Posterior vena cava (tissue), 2 donors: ENCODE results near the gene MRPL23. TPM values are rescaled to one million over a fixed set of nuclear protein-coding genes. Genes with fewer than 3 reads are reported as not detected.

Experiments used
- DNase-seq: peaks from one replicate; pipeline ENCODE4 v3.0.0-alpha.2; 2020; ENCODE audit warnings: low spot score
- intact Hi-C, 2 donors: fragments of 100-400 bp; cut with DNase I; formaldehyde crosslinking; loops; one replicate each; pipeline versions ENCODE4 v1.14.1 to v1.14.2; 2022 to 2023
- total RNA-seq, 2 donors: library from RNA; stranded (reverse); fragmentation: NEBNext Ultra II Directional; extraction: Animal tissue kit (Norgen Biotek cat#: 25700); gene quantifications; one replicate each; pipeline ENCODE4 v1.2.1, GENCODE V29; 2021
- donor health status: DM: yes; HTN: yes; CAD: no.
- donor health status: DM: yes; HTN: yes; CAD: no.

Gene MRPL23
- total RNA-seq, 2 donors from 2014 or later: 22.7 to 23.8 TPM

GRCh38 chr11:2004466-2004865 is 57.3 kb downstream of the MRPL23 start:
- intact Hi-C loops: no loop called here
- DNase-seq: no peak

Other genes with a start within 250 kb of the MRPL23 start
- gene IFITM10, start 196.7 kb upstream of the MRPL23 start, total RNA-seq: 1 to 10 TPM; 1.4 to 2.4 TPM
- gene CTSD, start 183.4 kb upstream of the MRPL23 start, total RNA-seq: 100 to 1,000 TPM; 351 to 519 TPM
- not detected for gene SYT8, start 112.3 kb upstream of the MRPL23 start, total RNA-seq
- 1 to 10 TPM; 1.0 to 1.3 TPM for gene TNNI2, start 108.4 kb upstream of the MRPL23 start, total RNA-seq
- gene LSP1, start 94.2 kb upstream of the MRPL23 start, total RNA-seq: 100 to 1,000 TPM in 1 of 2 donors, 10 to 100 TPM in 1; 39.1 to 122 TPM
- under 1 TPM in 1 of 2 donors, not detected in 1; 0.14 TPM for gene PRR33, start 55.4 kb upstream of the MRPL23 start, total RNA-seq
- gene TNNT3, start 27.6 kb upstream of the MRPL23 start, total RNA-seq: 10 to 100 TPM; 17.9 to 45.3 TPM
- gene H19, start 50.5 kb downstream of the MRPL23 start, total RNA-seq: 1,000 to 10,000 TPM in 1 of 2 donors, 100 to 1,000 TPM in 1; 430 to 1,696 TPM
- gene IGF2, start 192.1 kb downstream of the MRPL23 start, total RNA-seq: 100 to 1,000 TPM; 161 to 323 TPM
- not detected for gene INS, start 213.9 kb downstream of the MRPL23 start, total RNA-seq
- gene TH, start 224.5 kb downstream of the MRPL23 start, total RNA-seq: under 1 TPM in 1 of 2 donors, not detected in 1; 0.67 TPM